OCI-LY7 (cell line): ENCODE measurements around the gene CHCHD10. TPM values are rescaled to one million over a fixed set of nuclear protein-coding genes. Genes with fewer than 3 reads are reported as not detected.

Experiments used
- BruUV-seq: library from RNA; stranded (reverse); fragments of 400-500 nt; replicated peaks from 2 replicates; lab custom pipeline; 2021; lab: Mats Ljungman, UMichigan
- CTCF ChIA-PET: fragments of 300-600 bp; sonication (Branson Sonifier 250); formaldehyde crosslinking; loops from one replicate; lab custom pipeline; 2022; ENCODE audit warnings: antibody characterized with exemption; ENCODE audit not compliant: unreplicated experiment; lab: Charles Lee
- POLR2A ChIA-PET: fragments of 300-600 bp; sonication (Branson Sonifier 250); formaldehyde crosslinking; loops from one replicate; lab custom pipeline; 2022; ENCODE audit warnings: antibody characterized with exemption; lab: Charles Lee
- DNase-seq: peaks from one replicate; pipeline ENCODE4 v3.0.0-alpha.2; 2015; ENCODE audit warnings: low spot score
- H2AFZ ChIP-seq: fragments of 200-600 bp; sonication (generic), shearing (Covaris generic); 2 replicates; pipeline ENCODE4 v1.6.1; 2014; ENCODE audit warnings: mild to moderate bottlenecking, antibody characterized with exemption, low read length, moderate library complexity
- H3K27ac ChIP-seq: fragments of 200-600 bp; sonication (generic); 2 replicates; pipeline ENCODE4 v1.5.1; 2014; ENCODE audit warnings: mixed run types, low read depth, mild to moderate bottlenecking, moderate library complexity, low read length, inconsistent platforms; ENCODE audit not compliant: poor library complexity, severe bottlenecking
- H3K36me3 ChIP-seq: fragments of 200-600 bp; sonication (generic); 2 replicates; pipeline ENCODE4 v1.6.1; 2014; ENCODE audit warnings: mild to moderate bottlenecking, antibody characterized with exemption, low read length, moderate library complexity, mixed read lengths; ENCODE audit not compliant: insufficient read depth
- H3K4me1 ChIP-seq: fragments of 200-600 bp; sonication (generic); 2 replicates; pipeline ENCODE4 v1.5.1; 2014; ENCODE audit warnings: mild to moderate bottlenecking, low read length; ENCODE audit not compliant: insufficient read depth, poor library complexity, severe bottlenecking
- H3K4me2 ChIP-seq: fragments of 200-600 bp; sonication (generic); 2 replicates; pipeline ENCODE4 v1.6.1; 2014; ENCODE audit warnings: mild to moderate bottlenecking, low read length
- H3K4me3 ChIP-seq: fragments of 200-600 bp; sonication (generic); 2 replicates; pipeline ENCODE4 v1.5.1; 2014; ENCODE audit warnings: mild to moderate bottlenecking, low read depth, low read length; ENCODE audit not compliant: poor library complexity, severe bottlenecking
- H3K79me2 ChIP-seq: fragments of 200-600 bp; sonication (generic); 2 replicates; pipeline ENCODE4 v1.6.1; 2016; ENCODE audit warnings: low read depth, mild to moderate bottlenecking, low read length, moderate library complexity, mixed read lengths; ENCODE audit not compliant: insufficient read depth
- H3K9me2 ChIP-seq: fragments of 200-600 bp; sonication (generic); 2 replicates; pipeline ENCODE4 v1.6.1; 2016; ENCODE audit warnings: mild to moderate bottlenecking, low read length, mixed read lengths; ENCODE audit not compliant: insufficient read depth
- H3K9me3 ChIP-seq: fragments of 200-600 bp; sonication (generic); 2 replicates; pipeline ENCODE4 v1.6.1; 2014; ENCODE audit warnings: mild to moderate bottlenecking, mixed run types, low read length, mixed read lengths
- H4K20me1 ChIP-seq: fragments of 200-600 bp; sonication (generic); 2 replicates; pipeline ENCODE4 v1.6.1; 2014; ENCODE audit warnings: mild to moderate bottlenecking, antibody characterized with exemption, low read length, moderate library complexity, mixed read lengths; ENCODE audit not compliant: insufficient read depth
- CTCF ChIP-seq: fragments of 200-600 bp; sonication (generic); conservative IDR thresholded peaks from 2 replicates; pipeline ENCODE4 v1.5.1; 2014; ENCODE audit warnings: mild to moderate bottlenecking, antibody characterized with exemption, low read length, moderate library complexity, mixed read lengths
- EZH2phosphoT487 ChIP-seq: fragments of 200-600 bp; sonication (generic); IDR thresholded peaks from 2 replicates; pipeline ENCODE4 v1.6.1; 2018; ENCODE audit warnings: low read depth, borderline replicate concordance, mild to moderate bottlenecking, mixed run types, antibody characterized with exemption, low read length, moderate library complexity, mixed read lengths
- intact Hi-C: fragments of 100-400 bp; cut with micrococcal nuclease; formaldehyde crosslinking; loops from one replicate; pipeline ENCODE4 v1.10.0; 2022; ENCODE audit not compliant: unreplicated experiment
- total RNA-seq, 2 experiments: library from RNA; depleted of rRNA in 1 of 2; stranded (reverse); fragments of >200 nt in 1 of 2; shearing (Covaris generic) in 1 of 2; gene quantifications; 2 replicates each; pipeline ENCODE4 v1.2.3, GENCODE V29; 2014 to 2022

CHCHD10 gene
- total RNA-seq, 2 experiments from 2014 or later = 50.8 to 252 TPM

GRCh38 chr22:23772315-23772648 lies 4.5 kb upstream of the CHCHD10 start:
- H4K20me1 ChIP-seq = no peaks in the 10 kb centered on the region
- H3K27ac ChIP-seq = peak overlapping the region; percentile 36
- no TSS peak for BruUV-seq
- no peaks in the 10 kb centered on the region for H3K36me3 ChIP-seq
- H2AFZ ChIP-seq = peak overlapping the region; percentile 52; the same call in 1 of the 2 replicates
- DNase-seq = no peak
- H3K9me2 ChIP-seq = no peaks in the 10 kb centered on the region
- TF ChIP-seq CTCF (no peak), EZH2phosphoT487 (no peak)
- peaks cover 5% of the 10 kb centered on the region for H3K79me2 ChIP-seq
- peaks cover 56% of the 10 kb centered on the region for H3K4me1 ChIP-seq
- H3K4me3 ChIP-seq = peak overlapping the region; percentile 68
- ChIA-PET CTCF (interaction anchor here (1.3 kb wide), 1 partner anchor 78 kb away, joined by 4 read pairs; no protein-coding TSS in a partner anchor), POLR2A (interaction anchor here (0.9 kb wide), 1 partner anchor 74 kb away, joined by 4 read pairs; no protein-coding TSS in a partner anchor)
- H3K4me2 ChIP-seq = peak overlapping the region; percentile 94
- intact Hi-C loops = no loop called here
- H3K9me3 ChIP-seq = no peaks in the 10 kb centered on the region

- Histone ChIP-seq H3K9me2 (no peaks in the 10 kb centered on the region), H3K4me2 (peak overlapping the region; percentile 98), H3K27ac (peak overlapping the region; percentile 74), H3K36me3 (peaks cover 25% of the 10 kb centered on the region), H3K9me3 (no peaks in the 10 kb centered on the region), H2AFZ (peak overlapping the region; percentile 75), H3K4me3 (peak overlapping the region; percentile 99), H4K20me1 (peaks cover 12% of the 10 kb centered on the region; the same call in 1 of the 2 replicates), H3K79me2 (peaks cover 26% of the 10 kb centered on the region), H3K4me1 (peaks cover 78% of the 10 kb centered on the region)
- no peak for TF ChIP-seq CTCF
- no peak for TF ChIP-seq EZH2phosphoT487
- peak; percentile 75 for DNase-seq
- ChIA-PET POLR2A (interaction anchor here (0.7 to 1.9 kb wide), 10 partner anchors 15 to 90 kb away, joined by 3 to 8 read pairs (median 4); partner anchors contain the start of genes SLC2A11 and VPREB3), CTCF (interaction anchor here (1.0 to 1.4 kb wide), 2 partner anchors 75 to 80 kb away, joined by 3 to 7 read pairs; no protein-coding TSS in a partner anchor)
- BruUV-seq = no TSS peak
- intact Hi-C loops = loop anchor here (2.0 to 5.0 kb wide), 3 partner anchors 69 to 227 kb away; partner anchors contain the start of gene DERL3
Measured at GRCh38 chr22:23769321-23769965, 1.7 kb upstream of the CHCHD10 start.

- H2AFZ ChIP-seq = no peak overlapping the region
- peaks cover 80% of the 10 kb centered on the region for H3K4me1 ChIP-seq
Measured at GRCh38 chr22:23767303-23767672, 484 bp downstream of the CHCHD10 start.

More at GRCh38 chr22:23767303-23767672, 484 bp downstream of the CHCHD10 start:
- H3K9me2 ChIP-seq = no peaks in the 10 kb centered on the region
- H3K9me3 ChIP-seq = no peaks in the 10 kb centered on the region
- no peak for TF ChIP-seq CTCF
- no peak for TF ChIP-seq EZH2phosphoT487
- peaks cover 43% of the 10 kb centered on the region for H3K36me3 ChIP-seq
- no TSS peak for BruUV-seq
- H3K27ac ChIP-seq = peak overlapping the region; percentile 74
- peaks cover 12% of the 10 kb centered on the region; the same call in 1 of the 2 replicates for H4K20me1 ChIP-seq
- DNase-seq = no peak
- CTCF ChIA-PET = no interaction called here
- H3K4me2 ChIP-seq = peak overlapping the region; percentile 98
- peak overlapping the region; percentile 99 for H3K4me3 ChIP-seq
- intact Hi-C loops = loop anchor here (5.0 kb wide), 2 partner anchors 145 to 225 kb away; no protein-coding TSS in a partner anchor
- POLR2A ChIA-PET = interaction anchor here (0.8 to 1.8 kb wide), 4 partner anchors 12 to 90 kb away, joined by 3 to 9 read pairs (median 4); partner anchors contain the start of genes SLC2A11 and VPREB3
- H3K79me2 ChIP-seq = peaks cover 26% of the 10 kb centered on the region
